Measurements from ENCODE around the gene TCAP. TPM values are rescaled to one million over a fixed set of nuclear protein-coding genes. Genes with fewer than 3 reads are reported as not detected.

Gene TCAP
- polyA plus RNA-seq, 1 of the 3 experiments (the other 2 are of a cell fraction) = 0.43 TPM

DNA sequence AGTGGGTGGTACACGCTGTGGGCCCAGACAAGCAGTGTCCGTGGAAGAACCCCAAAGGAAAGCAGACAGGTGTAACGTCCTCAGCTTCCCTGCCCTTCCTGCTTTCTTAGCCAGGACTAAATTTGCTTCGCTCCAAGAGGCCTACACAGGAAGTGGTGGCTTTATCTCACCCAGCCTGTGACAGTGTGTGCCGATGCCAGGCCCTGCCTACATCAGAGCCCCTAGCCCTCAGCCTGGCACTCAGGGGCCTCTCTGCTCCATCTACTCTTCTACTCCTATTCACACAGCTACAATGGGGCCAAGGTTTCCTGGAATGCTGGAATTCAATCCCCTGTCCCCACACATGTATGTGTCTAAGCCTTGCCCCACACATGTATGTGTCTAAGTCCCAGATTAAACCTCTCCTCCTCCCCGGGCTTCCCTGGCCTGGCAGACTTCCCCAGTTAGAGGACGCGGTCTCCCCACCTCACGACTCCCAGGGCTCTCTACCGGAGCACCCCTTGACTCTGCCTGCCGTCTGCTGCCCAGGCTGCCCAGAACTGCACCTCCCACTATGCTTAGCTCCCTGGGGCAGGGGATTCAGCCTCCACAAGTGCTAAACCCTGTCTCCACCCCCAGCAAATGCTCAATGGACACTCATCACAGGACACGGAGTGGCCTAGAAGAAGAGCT is 14.5 kb downstream of the TCAP start:
- TF ChIP-seq TAF1 (IDR thresholded peaks at IDR 0.05; ENCODE audit: borderline replicate concordance, low read depth, low read length) (no peak), TCF12 (IDR thresholded peaks at IDR 0.05) (no peak), RFX5 (IDR thresholded peaks at IDR 0.05; ENCODE audit: low read length) (no peak), GATA2 (CRISPR knock-in tag; IDR thresholded peaks at IDR 0.05) (no peak), SIN3A (IDR thresholded peaks at IDR 0.05; ENCODE audit: borderline replicate concordance, low read depth, low read length) (no peak), FOXM1 (IDR thresholded peaks at IDR 0.05; ENCODE audit: low read depth) (no peak), JUND (IDR thresholded peaks at IDR 0.05) (no peak), NFIC (IDR thresholded peaks at IDR 0.05; ENCODE audit: borderline replicate concordance) (no peak), MEF2A (IDR thresholded peaks at IDR 0.05; ENCODE audit: borderline replicate concordance, low read depth) (no peak), FOSL2 (IDR thresholded peaks at IDR 0.05; ENCODE audit: borderline replicate concordance, low read depth) (no peak), EP300 (IDR thresholded peaks at IDR 0.05; ENCODE audit: borderline replicate concordance in 1 of 2, low read depth in 1 of 2, low read length in 1 of 2) (no peak), EZH2phosphoT487 (IDR thresholded peaks at IDR 0.05; ENCODE audit: borderline replicate concordance, low read depth) (no peak), RAD21 (IDR thresholded peaks at IDR 0.05; ENCODE audit: low read length) (no peak)
- TF ChIP-seq, protein P1, sequence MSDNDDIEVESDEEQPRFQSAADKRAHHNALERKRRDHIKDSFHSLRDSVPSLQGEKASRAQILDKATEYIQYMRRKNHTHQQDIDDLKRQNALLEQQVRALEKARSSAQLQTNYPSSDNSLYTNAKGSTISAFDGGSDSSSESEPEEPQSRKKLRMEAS (IDR thresholded peaks at IDR 0.05; ENCODE audit: low read depth) = no peak
- TF ChIP-seq, protein P2, sequence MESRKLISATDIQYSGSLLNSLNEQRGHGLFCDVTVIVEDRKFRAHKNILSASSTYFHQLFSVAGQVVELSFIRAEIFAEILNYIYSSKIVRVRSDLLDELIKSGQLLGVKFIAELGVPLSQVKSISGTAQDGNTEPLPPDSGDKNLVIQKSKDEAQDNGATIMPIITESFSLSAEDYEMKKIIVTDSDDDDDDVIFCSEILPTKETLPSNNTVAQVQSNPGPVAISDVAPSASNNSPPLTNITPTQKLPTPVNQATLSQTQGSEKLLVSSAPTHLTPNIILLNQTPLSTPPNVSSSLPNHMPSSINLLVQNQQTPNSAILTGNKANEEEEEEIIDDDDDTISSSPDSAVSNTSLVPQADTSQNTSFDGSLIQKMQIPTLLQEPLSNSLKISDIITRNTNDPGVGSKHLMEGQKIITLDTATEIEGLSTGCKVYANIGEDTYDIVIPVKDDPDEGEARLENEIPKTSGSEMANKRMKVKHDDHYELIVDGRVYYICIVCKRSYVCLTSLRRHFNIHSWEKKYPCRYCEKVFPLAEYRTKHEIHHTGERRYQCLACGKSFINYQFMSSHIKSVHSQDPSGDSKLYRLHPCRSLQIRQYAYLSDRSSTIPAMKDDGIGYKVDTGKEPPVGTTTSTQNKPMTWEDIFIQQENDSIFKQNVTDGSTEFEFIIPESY (IDR thresholded peaks at IDR 0.05; ENCODE audit: borderline replicate concordance, low read depth) = no peak
- TF ChIP-seq, protein P3, sequence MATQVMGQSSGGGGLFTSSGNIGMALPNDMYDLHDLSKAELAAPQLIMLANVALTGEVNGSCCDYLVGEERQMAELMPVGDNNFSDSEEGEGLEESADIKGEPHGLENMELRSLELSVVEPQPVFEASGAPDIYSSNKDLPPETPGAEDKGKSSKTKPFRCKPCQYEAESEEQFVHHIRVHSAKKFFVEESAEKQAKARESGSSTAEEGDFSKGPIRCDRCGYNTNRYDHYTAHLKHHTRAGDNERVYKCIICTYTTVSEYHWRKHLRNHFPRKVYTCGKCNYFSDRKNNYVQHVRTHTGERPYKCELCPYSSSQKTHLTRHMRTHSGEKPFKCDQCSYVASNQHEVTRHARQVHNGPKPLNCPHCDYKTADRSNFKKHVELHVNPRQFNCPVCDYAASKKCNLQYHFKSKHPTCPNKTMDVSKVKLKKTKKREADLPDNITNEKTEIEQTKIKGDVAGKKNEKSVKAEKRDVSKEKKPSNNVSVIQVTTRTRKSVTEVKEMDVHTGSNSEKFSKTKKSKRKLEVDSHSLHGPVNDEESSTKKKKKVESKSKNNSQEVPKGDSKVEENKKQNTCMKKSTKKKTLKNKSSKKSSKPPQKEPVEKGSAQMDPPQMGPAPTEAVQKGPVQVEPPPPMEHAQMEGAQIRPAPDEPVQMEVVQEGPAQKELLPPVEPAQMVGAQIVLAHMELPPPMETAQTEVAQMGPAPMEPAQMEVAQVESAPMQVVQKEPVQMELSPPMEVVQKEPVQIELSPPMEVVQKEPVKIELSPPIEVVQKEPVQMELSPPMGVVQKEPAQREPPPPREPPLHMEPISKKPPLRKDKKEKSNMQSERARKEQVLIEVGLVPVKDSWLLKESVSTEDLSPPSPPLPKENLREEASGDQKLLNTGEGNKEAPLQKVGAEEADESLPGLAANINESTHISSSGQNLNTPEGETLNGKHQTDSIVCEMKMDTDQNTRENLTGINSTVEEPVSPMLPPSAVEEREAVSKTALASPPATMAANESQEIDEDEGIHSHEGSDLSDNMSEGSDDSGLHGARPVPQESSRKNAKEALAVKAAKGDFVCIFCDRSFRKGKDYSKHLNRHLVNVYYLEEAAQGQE (IDR thresholded peaks at IDR 0.05; ENCODE audit: low read depth, low read length) = no peak
- H3K4me2 ChIP-seq = no peak overlapping the region
- no peaks in the 10 kb centered on the region for H3K27me3 ChIP-seq (ENCODE audit: insufficient read depth)
- H3K4me3 ChIP-seq (ENCODE audit: low read depth in 2 of 2, low read length in 1 of 2) = no peak overlapping the region
- DNase-seq = no peak
- no peaks in the 10 kb centered on the region for H3K9me2 ChIP-seq
- no peaks in the 10 kb centered on the region for H3K36me3 ChIP-seq (replicated peaks in 1 of 2; ENCODE audit: control insufficient read depth in 1 of 2, insufficient read depth in 2 of 2, low read length in 1 of 2)
- H2AFZ ChIP-seq (ENCODE audit: low read depth) = no peak overlapping the region
- CTCF ChIA-PET = interaction anchor here (0.6 to 15.0 kb wide), 6 partner anchors 9 to 220 kb away, joined by 3 to 279 read pairs (median 4); partner anchors contain the start of genes PNMT and PPP1R1B
- no peak overlapping the region for H3K9ac ChIP-seq
- H3F3A ChIP-seq (replicated peaks; ENCODE audit: insufficient read depth) = no peaks in the 10 kb centered on the region
- H3K79me2 ChIP-seq (ENCODE audit: insufficient read depth) = no peaks in the 10 kb centered on the region
- no peaks in the 10 kb centered on the region for H4K20me1 ChIP-seq (ENCODE audit: insufficient read depth)
- H3K27ac ChIP-seq (ENCODE audit: low read depth in 2 of 2, low read length in 1 of 2) = no peak overlapping the region
- POLR2A ChIA-PET = interaction anchor here (1.1 kb wide), 1 partner anchor 8 kb away, joined by 4 read pairs; the partner anchor contains the start of gene PGAP3
- 84% methylated on average over 10 of the region's 12 CpGs for WGBS (ENCODE audit: low lambda C conversion rate)
- no peaks in the 10 kb centered on the region for H3K9me3 ChIP-seq
- H3K4me1 ChIP-seq (ENCODE audit: control insufficient read depth in 1 of 2, insufficient read depth in 2 of 2, low read depth in 1 of 2, low read length in 1 of 2) = no peaks in the 10 kb centered on the region

Data from SK-N-SH (cell line).